HCT116 (cell line): ENCODE measurements around the gene NSMF. TPM values are rescaled to one million over a fixed set of nuclear protein-coding genes. Genes with fewer than 3 reads are reported as not detected.

Experiments
- ATAC-seq: fragments of 200-7000 bp; cut with Tn5 transposase; 2 replicates; pipeline ENCODE4 v1.9.1; 2020; ENCODE audit warnings: mild to moderate bottlenecking, moderate library complexity
- BruUV-seq: library from RNA; stranded (reverse); fragments of 400-500 nt; replicated peaks from 2 replicates; lab custom pipeline; 2021; lab: Mats Ljungman, UMichigan
- CTCF ChIA-PET: fragments of 300-600 bp; sonication (Branson Sonifier 250); formaldehyde crosslinking; loops from one replicate; lab custom pipeline; 2021; ENCODE audit warnings: antibody characterized with exemption; lab: Charles Lee
- POLR2A ChIA-PET: fragments of 300-600, 350-600 bp; sonication (Branson Sonifier 250); formaldehyde crosslinking; loops from one replicate; lab custom pipeline; 2021; ENCODE audit warnings: antibody characterized with exemption; lab: Charles Lee
- RAD21 ChIA-PET, 2 experiments: fragments of 300-600 bp; sonication (Branson Sonifier 250); formaldehyde crosslinking; loops; one replicate each; lab custom pipeline; 2023; ENCODE audit warnings: low total read pairs in 2 of 2; ENCODE audit not compliant: uncharacterized antibody in 2 of 2, unreplicated experiment in 2 of 2, low non-redundant PET in 1 of 2; lab: Charles Lee
- DNase-seq: peaks from one replicate; pipeline ENCODE4 v3.0.0-alpha.2; 2010; ENCODE audit warnings: low read depth, low spot score
- H2AFZ ChIP-seq: fragments of 200-600 bp; shearing (Covaris generic), sonication (generic); 2 replicates; pipeline ENCODE4 v1.6.1; 2017; ENCODE audit warnings: low read depth, mixed run types, mixed read lengths, antibody characterized with exemption, low read length; ENCODE audit not compliant: poor library complexity, severe bottlenecking
- H3K27ac ChIP-seq: 2 replicates; pipeline ENCODE4 v1.5.1; 2012; ENCODE audit warnings: low read depth, low read length
- H3K27me3 ChIP-seq: fragments of 200-600 bp; sonication (generic); 2 replicates; pipeline ENCODE4 v1.6.1; 2016; ENCODE audit warnings: mixed run types, low read length, mixed read lengths; ENCODE audit not compliant: insufficient read depth
- H3K36me3 ChIP-seq, 2 experiments: fragments of 200-500 bp in 1 of 2; fragments of 200-600 bp in 1 of 2; sonication (Bioruptor generic) in 1 of 2; sonication (generic) in 1 of 2; 2 replicates each; pipeline versions ENCODE4 v1.5.1 to v1.6.1; 2014 to 2016; ENCODE audit warnings: low read length in 2 of 2, inconsistent platforms in 1 of 2, mixed read lengths in 1 of 2, mixed run types in 1 of 2; ENCODE audit not compliant: insufficient read depth in 2 of 2, control insufficient read depth in 1 of 2
- H3K4me1 ChIP-seq, 2 experiments: fragments of 200-600 bp in 1 of 2; sonication (generic) in 1 of 2; 2 replicates each; pipeline versions ENCODE4 v1.5.1 to v1.6.1; 2012 to 2017; ENCODE audit warnings: low read length in 2 of 2, inconsistent platforms in 1 of 2, mild to moderate bottlenecking in 1 of 2, mixed read lengths in 1 of 2, mixed run types in 1 of 2, moderate library complexity in 1 of 2; ENCODE audit not compliant: insufficient read depth in 2 of 2, control insufficient read depth in 1 of 2
- H3K4me2 ChIP-seq: fragments of 200-600 bp; sonication (generic); 2 replicates; pipeline ENCODE4 v1.6.1; 2017; ENCODE audit warnings: mixed run types, low read length, mixed read lengths
- H3K4me3 ChIP-seq, 2 experiments: fragments of 200-600 bp in 1 of 2; sonication (generic) in 1 of 2; replicated peaks in 1 of 2; 2 replicates each; pipeline ENCODE4 v1.5.1; 2011 to 2016; ENCODE audit warnings: low read length in 2 of 2, control low read depth in 1 of 2, low read depth in 1 of 2, mild to moderate bottlenecking in 1 of 2, mixed read lengths in 1 of 2, mixed run types in 1 of 2
- H3K79me2 ChIP-seq: fragments of 200-600 bp; sonication (generic); 2 replicates; pipeline ENCODE4 v1.6.1; 2017; ENCODE audit warnings: mild to moderate bottlenecking, mixed run types, low read length, moderate library complexity, mixed read lengths; ENCODE audit not compliant: insufficient read depth
- H3K9ac ChIP-seq: fragments of 200-600 bp; sonication (generic); 2 replicates; pipeline ENCODE4 v1.6.1; 2016; ENCODE audit warnings: low read length, mixed read lengths
- H3K9me2 ChIP-seq: fragments of 200-600 bp; sonication (generic), shearing (Covaris generic); 2 replicates; pipeline ENCODE4 v1.6.1; 2017; ENCODE audit warnings: mixed run types, mild to moderate bottlenecking, moderate library complexity; ENCODE audit not compliant: insufficient read depth
- H3K9me3 ChIP-seq, 2 experiments: fragments of 200-500 bp in 1 of 2; fragments of 200-600 bp in 1 of 2; sonication (Bioruptor generic) in 1 of 2; sonication (generic) in 1 of 2; 2 replicates each; pipeline ENCODE4 v1.6.1; 2014 to 2017; ENCODE audit warnings: low read length in 2 of 2, mixed read lengths in 2 of 2, inconsistent platforms in 1 of 2, low read depth in 1 of 2, mild to moderate bottlenecking in 1 of 2, mixed run types in 1 of 2, moderate library complexity in 1 of 2; ENCODE audit not compliant: control insufficient read depth in 1 of 2, insufficient read depth in 1 of 2
- H4K20me1 ChIP-seq: fragments of 200-600 bp; sonication (generic), shearing (Covaris generic); 2 replicates; pipeline ENCODE4 v1.6.1; 2017; ENCODE audit warnings: mixed run types, mild to moderate bottlenecking, moderate library complexity; ENCODE audit not compliant: insufficient read depth
- ELF1 ChIP-seq: IDR thresholded peaks from 2 replicates; pipeline ENCODE4 v1.6.1; 2012; ENCODE audit warnings: low read depth, borderline replicate concordance
- EZH2phosphoT487 ChIP-seq: fragments of 200-600 bp; IDR thresholded peaks from 2 replicates; pipeline ENCODE4 v1.6.1; 2018; ENCODE audit warnings: antibody characterized with exemption, borderline replicate concordance
- POLR2A ChIP-seq: IDR thresholded peaks from 2 replicates; pipeline ENCODE4 v1.7.0; 2011; ENCODE audit warnings: borderline replicate concordance; ENCODE audit not compliant: insufficient read depth, insufficient read length; ENCODE audit errors: extremely low read depth
- POLR2AphosphoS5 ChIP-seq: IDR thresholded peaks from 2 replicates; pipeline ENCODE4 v1.6.1; 2011; ENCODE audit warnings: mild to moderate bottlenecking, low read depth, low read length, moderate library complexity
- RAD21 ChIP-seq: IDR thresholded peaks from 2 replicates; pipeline ENCODE4 v1.6.1; 2012; ENCODE audit warnings: low read depth, mild to moderate bottlenecking
- SIN3A ChIP-seq: IDR thresholded peaks from 2 replicates; pipeline ENCODE4 v1.6.1; 2012; ENCODE audit warnings: low read depth
- TCF7L2 ChIP-seq: IDR thresholded peaks from 2 replicates; pipeline ENCODE4 v1.7.0; 2011; ENCODE audit warnings: borderline replicate concordance, inconsistent platforms; ENCODE audit not compliant: insufficient read depth, insufficient read length; ENCODE audit errors: extremely low read depth
- YY1 ChIP-seq: IDR thresholded peaks from 2 replicates; pipeline ENCODE4 v1.6.1; 2011; ENCODE audit warnings: low read length, low read depth, moderate library complexity, mild to moderate bottlenecking; ENCODE audit not compliant: insufficient replicate concordance; ENCODE audit errors: extremely low read depth
- ZFX ChIP-seq: fragments of 450-650 bp; IDR thresholded peaks from 2 replicates; pipeline ENCODE4 v1.6.1; 2017
- ZNF274 ChIP-seq: fragments of 200-500 bp; sonication (Bioruptor generic); IDR thresholded peaks from 2 replicates; pipeline ENCODE4 v1.6.1; 2014; ENCODE audit warnings: mild to moderate bottlenecking, low read depth, low read length, inconsistent platforms
- intact Hi-C: fragments of 100-400 bp; cut with micrococcal nuclease; formaldehyde crosslinking; loops from 2 replicates; pipeline ENCODE4 v1.10.0; 2022
- total RNA-seq: library from RNA; stranded (reverse); gene quantifications from one replicate; pipeline ENCODE4 v1.2.1, GENCODE V29; 2021; ENCODE audit not compliant: unreplicated experiment
- TF ChIP-seq, protein P1 (sequence below), 3 experiments: fragments of 200-600 bp in 1 of 3; sonication (generic) in 1 of 3; IDR thresholded peaks in 2 of 3; conservative IDR thresholded peaks in 1 of 3; 2 replicates each; pipeline ENCODE4 v1.5.1; 2012 to 2017; ENCODE audit warnings: low read depth in 2 of 3, low read length in 2 of 3, antibody characterized with exemption in 1 of 3, borderline replicate concordance in 1 of 3, control low read depth in 1 of 3, mild to moderate bottlenecking in 1 of 3, mixed read lengths in 1 of 3, mixed run types in 1 of 3, moderate library complexity in 1 of 3; ENCODE audit not compliant: insufficient read depth in 1 of 3
- TF ChIP-seq, protein P2 (sequence below): IDR thresholded peaks from 2 replicates; pipeline ENCODE4 v1.6.1; 2012
- TF ChIP-seq, protein P3 (sequence below): IDR thresholded peaks from 2 replicates; pipeline ENCODE4 v1.6.1; 2012

NSMF gene
- total RNA-seq, 1 experiment from 2014 or later = 81.9 TPM

DNA sequence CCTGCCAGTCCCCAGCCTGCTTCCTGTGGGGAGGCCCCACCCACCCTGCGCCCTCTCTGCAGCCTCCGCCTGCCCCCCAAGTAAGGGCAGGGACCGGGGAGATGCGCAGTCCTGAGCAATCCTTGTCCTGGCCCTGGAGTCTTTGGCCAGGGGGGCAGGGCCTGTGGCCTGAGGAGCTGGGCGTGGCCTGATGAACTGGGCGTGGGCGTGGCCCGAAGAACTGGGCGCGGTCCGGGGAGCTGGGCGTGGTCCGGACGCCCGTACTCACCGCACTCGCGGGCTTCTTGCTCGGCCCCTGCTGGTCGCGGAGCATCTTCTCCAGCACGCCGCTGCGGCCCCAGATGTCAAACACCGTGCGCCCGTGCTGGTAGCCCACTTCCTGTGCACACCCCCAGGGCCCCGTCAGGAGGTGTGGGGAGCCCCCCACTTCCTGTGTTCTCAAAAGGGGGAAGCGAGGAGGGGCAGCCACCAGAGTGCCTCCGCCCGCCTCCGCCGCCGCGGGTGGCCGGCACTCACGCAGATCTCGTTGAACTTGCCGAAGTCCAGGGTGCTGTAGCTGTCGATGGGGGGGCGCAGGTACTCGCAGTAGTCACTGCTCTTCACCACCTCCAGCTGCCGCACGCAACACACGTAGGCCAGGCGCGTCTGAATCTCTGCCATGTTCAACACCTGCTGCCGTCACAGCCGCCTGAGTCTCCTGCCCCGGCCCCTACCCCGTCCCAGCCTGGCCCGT lies 2.7 kb upstream of the NSMF start:
- peak overlapping the region; percentile 11 to 18; a peak in 2 of 4 replicates for H3K4me3 ChIP-seq
- no peak overlapping the region; the same call in 1 of the 2 replicates for H3K27ac ChIP-seq
- intact Hi-C loops = no loop called here
- ChIA-PET RAD21 (no interaction called here), CTCF (no interaction called here), POLR2A (interaction anchor here (0.7 kb wide), 1 partner anchor 20 kb away, joined by 3 read pairs; the partner anchor contains the start of gene ENTPD8)
- H4K20me1 ChIP-seq = no peaks in the 10 kb centered on the region
- H3K9me2 ChIP-seq = no peaks in the 10 kb centered on the region
- no peaks in the 10 kb centered on the region for H3K9me3 ChIP-seq
- ATAC-seq (peak; percentile 83), DNase-seq (peak; percentile 78)
- BruUV-seq = no TSS peak
- no peaks in the 10 kb centered on the region for H3K27me3 ChIP-seq
- H3K4me2 ChIP-seq = peak overlapping the region; percentile 65
- TF ChIP-seq, protein P1, sequence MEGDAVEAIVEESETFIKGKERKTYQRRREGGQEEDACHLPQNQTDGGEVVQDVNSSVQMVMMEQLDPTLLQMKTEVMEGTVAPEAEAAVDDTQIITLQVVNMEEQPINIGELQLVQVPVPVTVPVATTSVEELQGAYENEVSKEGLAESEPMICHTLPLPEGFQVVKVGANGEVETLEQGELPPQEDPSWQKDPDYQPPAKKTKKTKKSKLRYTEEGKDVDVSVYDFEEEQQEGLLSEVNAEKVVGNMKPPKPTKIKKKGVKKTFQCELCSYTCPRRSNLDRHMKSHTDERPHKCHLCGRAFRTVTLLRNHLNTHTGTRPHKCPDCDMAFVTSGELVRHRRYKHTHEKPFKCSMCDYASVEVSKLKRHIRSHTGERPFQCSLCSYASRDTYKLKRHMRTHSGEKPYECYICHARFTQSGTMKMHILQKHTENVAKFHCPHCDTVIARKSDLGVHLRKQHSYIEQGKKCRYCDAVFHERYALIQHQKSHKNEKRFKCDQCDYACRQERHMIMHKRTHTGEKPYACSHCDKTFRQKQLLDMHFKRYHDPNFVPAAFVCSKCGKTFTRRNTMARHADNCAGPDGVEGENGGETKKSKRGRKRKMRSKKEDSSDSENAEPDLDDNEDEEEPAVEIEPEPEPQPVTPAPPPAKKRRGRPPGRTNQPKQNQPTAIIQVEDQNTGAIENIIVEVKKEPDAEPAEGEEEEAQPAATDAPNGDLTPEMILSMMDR (IDR thresholded peaks at IDR 0.05 in 2 of 3, conservative IDR thresholded peaks at IDR 0.05 in 1 of 3; ENCODE audit: borderline replicate concordance in 1 of 3, insufficient read depth in 1 of 3, low read depth in 2 of 3, low read length in 2 of 3) = peak in 2 of 3 experiments; percentile 23 to 30; a peak in 2 of 6 replicates
- TF ChIP-seq POLR2AphosphoS5 = peak; percentile 43
- no peak for TF ChIP-seq EZH2phosphoT487
- H3K36me3 ChIP-seq = peaks cover 4 to 9% of the 10 kb centered on the region in 2 experiments; a peak in 2 of 4 replicates
- H2AFZ ChIP-seq = no peak overlapping the region
- peaks cover 19 to 43% of the 10 kb centered on the region in 2 experiments for H3K4me1 ChIP-seq
- peak overlapping the region; percentile 4; the same call in 1 of the 2 replicates for H3K9ac ChIP-seq
- peaks cover 21% of the 10 kb centered on the region for H3K79me2 ChIP-seq

DNA sequence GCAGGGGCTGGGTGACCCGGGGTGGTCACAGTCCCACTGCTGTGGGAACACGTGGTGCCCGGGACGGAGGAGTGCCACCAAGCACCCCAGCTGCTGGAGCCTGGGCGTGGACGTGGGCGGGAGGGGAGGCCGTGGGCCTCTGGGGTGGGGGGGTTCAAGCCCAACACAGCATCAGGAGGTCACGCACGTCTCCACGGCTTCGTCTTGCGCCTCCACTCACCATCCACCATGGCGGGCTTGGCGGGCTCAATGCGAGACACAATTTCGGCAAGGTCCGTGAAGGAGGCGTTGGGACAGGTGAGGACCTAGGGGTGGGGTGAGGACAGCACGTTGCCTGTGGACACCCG lies 2.2 kb upstream of the NSMF start:
- H3K9me2 ChIP-seq = no peaks in the 10 kb centered on the region
- ChIA-PET POLR2A (interaction anchor here (0.7 kb wide), 1 partner anchor 20 kb away, joined by 3 read pairs; the partner anchor contains the start of gene ENTPD8), RAD21 (no interaction called here), CTCF (no interaction called here)
- H3K4me2 ChIP-seq = peak overlapping the region; percentile 65
- no peaks in the 10 kb centered on the region for H3K27me3 ChIP-seq
- H3K4me1 ChIP-seq = peaks cover 19 to 46% of the 10 kb centered on the region in 2 experiments
- DNase-seq (no peak), ATAC-seq (no peak)
- intact Hi-C loops = no loop called here
- peak overlapping the region; percentile 4; the same call in 1 of the 2 replicates for H3K9ac ChIP-seq
- H3K27ac ChIP-seq = no peak overlapping the region; the same call in 1 of the 2 replicates
- peaks cover 25% of the 10 kb centered on the region for H3K79me2 ChIP-seq
- no peaks in the 10 kb centered on the region for H3K9me3 ChIP-seq
- no peaks in the 10 kb centered on the region for H4K20me1 ChIP-seq
- BruUV-seq = no TSS peak
- H2AFZ ChIP-seq = no peak overlapping the region
- peaks cover 7 to 12% of the 10 kb centered on the region in 2 experiments; a peak in 2 of 4 replicates for H3K36me3 ChIP-seq
- H3K4me3 ChIP-seq = no peak overlapping the region
- TF ChIP-seq, protein P2, sequence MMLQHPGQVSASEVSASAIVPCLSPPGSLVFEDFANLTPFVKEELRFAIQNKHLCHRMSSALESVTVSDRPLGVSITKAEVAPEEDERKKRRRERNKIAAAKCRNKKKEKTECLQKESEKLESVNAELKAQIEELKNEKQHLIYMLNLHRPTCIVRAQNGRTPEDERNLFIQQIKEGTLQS = no peak
- TF ChIP-seq, protein P3, sequence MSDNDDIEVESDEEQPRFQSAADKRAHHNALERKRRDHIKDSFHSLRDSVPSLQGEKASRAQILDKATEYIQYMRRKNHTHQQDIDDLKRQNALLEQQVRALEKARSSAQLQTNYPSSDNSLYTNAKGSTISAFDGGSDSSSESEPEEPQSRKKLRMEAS = no peak
- TF ChIP-seq ZFX (no peak), YY1 (no peak), POLR2AphosphoS5 (no peak), ELF1 (no peak), RAD21 (no peak), POLR2A (no peak), TCF7L2 (no peak), SIN3A (no peak), ZNF274 (no peak)
- TF ChIP-seq, protein P1 (IDR thresholded peaks at IDR 0.05 in 2 of 3, conservative IDR thresholded peaks at IDR 0.05 in 1 of 3; ENCODE audit: borderline replicate concordance in 1 of 3, insufficient read depth in 1 of 3, low read depth in 2 of 3, low read length in 2 of 3) = no peak
